HG03280 (cell line): ENCODE measurements around the gene HTD2.

Source experiments
- ATAC-seq: cut with Tn5 transposase; IDR thresholded peaks from one replicate; pipeline ENCODE4 v1.9.1; 2021; ENCODE audit warnings: mild to moderate bottlenecking, moderate library complexity; ENCODE audit not compliant: unreplicated experiment

The HTD2 gene

GRCh38 chr3:58355179-58355578 lies 48.9 kb downstream of the HTD2 start:
- ATAC-seq = peak; percentile 63

GRCh38 chr3:58356054-58356453 lies 49.7 kb downstream of the HTD2 start:
- ATAC-seq = no peak

DNA sequence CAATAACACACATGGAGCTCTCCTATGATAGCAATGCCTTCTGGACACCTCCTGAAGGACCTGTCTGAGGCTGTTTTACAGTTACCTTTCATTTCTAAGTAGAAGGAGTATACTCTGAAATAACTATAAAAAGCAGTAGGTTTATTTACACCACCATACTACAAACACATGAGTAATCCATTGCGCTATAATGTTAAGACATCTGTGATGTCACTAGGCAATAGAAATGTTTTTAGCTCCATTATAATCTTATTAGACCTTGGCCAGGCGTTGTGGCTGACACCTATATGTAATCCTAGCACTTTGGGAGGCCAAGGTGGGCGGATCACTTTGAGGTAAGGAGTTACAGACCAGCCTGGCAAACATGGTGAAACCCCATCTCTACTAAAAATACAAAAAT lies 51.1 kb downstream of the HTD2 start:
- ATAC-seq = no peak

DNA sequence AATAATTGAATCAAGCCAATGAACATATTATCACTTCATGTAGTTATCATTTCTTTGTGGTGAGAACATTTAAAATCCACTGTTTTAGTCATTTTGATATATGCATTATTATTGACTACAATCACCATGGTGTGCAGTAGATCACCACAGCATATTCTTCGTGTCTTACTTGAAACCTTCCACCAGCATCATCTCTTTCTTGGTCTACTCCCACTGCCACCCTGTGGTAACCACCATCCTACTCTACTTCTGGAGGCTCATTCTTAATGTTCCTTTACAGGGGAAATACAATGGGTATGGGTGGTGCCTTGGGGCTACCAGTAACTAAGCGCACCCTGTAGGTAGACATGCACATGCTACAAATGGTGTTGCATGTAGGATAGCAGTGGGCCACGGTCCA lies 51.8 kb downstream of the HTD2 start:
- ATAC-seq = no peak

DNA sequence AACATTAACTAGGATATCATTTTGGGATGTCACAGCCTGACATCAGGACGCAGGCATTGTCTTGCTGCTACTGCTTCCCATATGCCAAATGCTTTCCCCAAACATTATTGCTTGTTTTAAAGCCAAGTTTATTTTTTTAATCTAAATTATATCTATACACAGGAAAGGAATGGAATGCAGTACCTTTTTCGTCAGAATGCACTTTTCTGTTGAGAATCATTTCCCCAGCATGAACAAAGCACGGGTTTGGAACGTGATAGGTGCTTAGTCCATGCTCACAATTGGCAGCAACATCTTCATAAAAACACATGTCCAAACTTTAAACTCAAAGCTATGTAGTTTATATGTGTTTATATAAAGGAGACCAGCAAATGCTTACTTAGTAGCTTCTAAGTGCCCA lies 52.5 kb downstream of the HTD2 start:
- ATAC-seq = no peak

DNA sequence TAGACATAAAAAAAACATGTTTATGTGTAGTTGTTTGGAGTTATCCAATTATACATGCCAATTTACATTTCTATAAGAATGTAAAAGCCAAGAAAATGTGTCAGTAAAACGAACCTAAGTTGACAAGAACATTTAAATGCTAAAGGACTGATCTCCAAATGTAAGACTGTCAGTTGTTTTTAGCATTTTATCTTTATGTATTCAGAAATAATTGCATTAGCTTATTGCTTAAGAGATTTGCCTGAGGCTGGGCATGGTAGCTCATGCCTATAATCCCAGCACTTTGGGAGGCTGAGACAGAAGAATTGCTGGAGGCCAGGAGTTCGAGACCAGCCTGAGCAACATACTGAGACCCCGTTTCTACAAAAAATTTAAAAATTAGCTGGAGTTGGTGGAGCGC lies 53.3 kb downstream of the HTD2 start:
- no peak for ATAC-seq

DNA sequence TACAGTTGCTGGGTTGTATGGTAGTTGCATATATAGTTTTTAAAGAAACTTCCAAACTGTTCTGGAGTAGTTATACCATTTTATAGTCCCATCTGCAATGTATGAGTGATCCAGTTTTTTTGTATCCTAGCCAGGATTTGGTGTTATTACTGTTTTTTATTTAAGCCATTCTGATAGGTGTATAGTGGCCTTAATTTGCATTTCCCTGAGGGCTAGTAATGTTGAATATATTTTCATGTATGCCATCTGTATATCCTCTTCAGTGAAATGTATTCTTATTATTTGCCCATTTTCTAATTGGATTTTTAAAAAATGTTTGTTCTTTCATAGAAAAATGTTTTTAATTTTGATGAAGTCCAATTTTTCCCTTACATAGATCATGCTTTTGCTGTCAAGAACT lies 55.5 kb downstream of the HTD2 start:
- ATAC-seq = no peak

GRCh38 chr3:58366699-58367098 lies 60.4 kb downstream of the HTD2 start:
- ATAC-seq = no peak

DNA sequence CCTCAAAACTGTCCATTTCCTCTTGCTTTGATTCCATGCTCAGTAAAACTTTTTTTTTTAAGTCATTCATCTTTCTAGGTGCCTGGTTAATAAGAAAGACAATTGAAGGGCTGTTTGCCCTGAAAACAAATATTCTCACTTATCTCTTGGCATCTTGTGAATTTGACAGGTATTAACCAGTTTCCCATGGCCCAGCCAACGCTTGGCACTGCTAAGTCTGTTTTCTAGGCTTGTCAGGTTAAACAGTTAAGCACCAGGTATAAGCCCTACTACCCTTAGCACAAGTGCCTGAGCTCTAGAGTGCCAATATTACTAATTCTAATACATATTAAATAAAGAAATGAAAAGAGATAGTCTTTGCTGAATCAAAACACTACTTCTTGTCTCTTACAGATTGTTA lies 62.7 kb downstream of the HTD2 start:
- no peak for ATAC-seq
